ENCODE results near the gene ASZ1.

GRCh38 chr7:117445206-117445605, 17.9 kb upstream of the ASZ1 start:
- TF ChIP-seq CTCF (IDR thresholded peaks at IDR 0.05) (no peak), POLR2AphosphoS5 (IDR thresholded peaks at IDR 0.05; ENCODE audit: insufficient read depth in 1 of 2, low read depth in 1 of 2) (no peak)

Measured in vagina (tissue), 2 donors.